GM12801 (cell line): ENCODE data around the gene ATP6V1C2.

ENCODE experiments used
- CTCF ChIP-seq: IDR thresholded peaks from one replicate; pipeline ENCODE4 v1.5.1; 2011; ENCODE audit warnings: control low read depth; ENCODE audit not compliant: insufficient read length; ENCODE audit errors: extremely low read depth

The ATP6V1C2 gene

GRCh38 chr2:10814571-10815331 is 93.3 kb downstream of the ATP6V1C2 start:
- TF ChIP-seq CTCF = no peak

GRCh38 chr2:10817413-10817812 is 96.0 kb downstream of the ATP6V1C2 start:
- TF ChIP-seq CTCF = no peak

- no peak for TF ChIP-seq CTCF
Observed at GRCh38 chr2:10818984-10819383, 97.6 kb downstream of the ATP6V1C2 start.

- no peak for TF ChIP-seq CTCF
Observed at GRCh38 chr2:10819714-10820314, 98.4 kb downstream of the ATP6V1C2 start.

GRCh38 chr2:10820562-10820961 is 99.1 kb downstream of the ATP6V1C2 start:
- TF ChIP-seq CTCF = no peak

GRCh38 chr2:10820978-10821695 is 99.7 kb downstream of the ATP6V1C2 start:
- TF ChIP-seq CTCF = no peak

- TF ChIP-seq CTCF = no peak
Observed at GRCh38 chr2:10824191-10824590, 102.8 kb downstream of the ATP6V1C2 start.
